ENCODE data around the gene TP53I3.

TP53I3 gene

DNA sequence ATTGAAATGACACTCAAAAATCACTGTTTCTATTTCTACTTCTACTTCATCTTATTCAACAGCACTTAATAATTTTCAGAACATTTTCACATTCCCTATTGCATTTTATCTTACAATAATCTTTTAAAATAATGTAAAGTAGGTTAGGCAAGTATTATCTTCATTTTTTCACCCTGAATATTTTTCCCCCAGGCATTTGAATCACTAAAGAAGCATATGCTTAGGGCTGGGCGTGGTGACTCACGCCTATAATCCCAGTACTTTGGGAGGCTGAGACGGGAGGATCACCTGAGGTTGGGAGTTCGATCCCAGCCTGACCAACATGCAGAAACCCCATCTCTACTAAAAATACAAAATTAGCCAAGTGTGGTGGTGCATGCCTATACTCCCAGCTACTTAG is 44.1 kb downstream of the TP53I3 start:
- Histone ChIP-seq H3K9ac (no peak overlapping the region), H3K79me2 (ENCODE audit: insufficient read depth, low read depth) (peaks cover 8% of the 10 kb centered on the region; the same call in 1 of the 2 replicates), H3K36me3 (ENCODE audit: insufficient read depth) (no peaks in the 10 kb centered on the region; the same call in 1 of the 2 replicates), H3K27me3 (ENCODE audit: insufficient read depth, low read depth) (no peaks in the 10 kb centered on the region), H4K20me1 (ENCODE audit: insufficient read depth) (no peaks in the 10 kb centered on the region), H3K4me2 (no peak overlapping the region), H3K4me3 (IDR thresholded peaks at IDR 0.05; ENCODE audit: insufficient read depth, low read depth, low read length) (no peak overlapping the region), H3K4me1 (ENCODE audit: low read depth, poor library complexity, severe bottlenecking) (no peaks in the 10 kb centered on the region), H2AFZ (ENCODE audit: low read depth) (no peak overlapping the region), H3K27ac (no peak overlapping the region)
- TF ChIP-seq, protein P1, sequence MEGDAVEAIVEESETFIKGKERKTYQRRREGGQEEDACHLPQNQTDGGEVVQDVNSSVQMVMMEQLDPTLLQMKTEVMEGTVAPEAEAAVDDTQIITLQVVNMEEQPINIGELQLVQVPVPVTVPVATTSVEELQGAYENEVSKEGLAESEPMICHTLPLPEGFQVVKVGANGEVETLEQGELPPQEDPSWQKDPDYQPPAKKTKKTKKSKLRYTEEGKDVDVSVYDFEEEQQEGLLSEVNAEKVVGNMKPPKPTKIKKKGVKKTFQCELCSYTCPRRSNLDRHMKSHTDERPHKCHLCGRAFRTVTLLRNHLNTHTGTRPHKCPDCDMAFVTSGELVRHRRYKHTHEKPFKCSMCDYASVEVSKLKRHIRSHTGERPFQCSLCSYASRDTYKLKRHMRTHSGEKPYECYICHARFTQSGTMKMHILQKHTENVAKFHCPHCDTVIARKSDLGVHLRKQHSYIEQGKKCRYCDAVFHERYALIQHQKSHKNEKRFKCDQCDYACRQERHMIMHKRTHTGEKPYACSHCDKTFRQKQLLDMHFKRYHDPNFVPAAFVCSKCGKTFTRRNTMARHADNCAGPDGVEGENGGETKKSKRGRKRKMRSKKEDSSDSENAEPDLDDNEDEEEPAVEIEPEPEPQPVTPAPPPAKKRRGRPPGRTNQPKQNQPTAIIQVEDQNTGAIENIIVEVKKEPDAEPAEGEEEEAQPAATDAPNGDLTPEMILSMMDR (conservative IDR thresholded peaks at IDR 0.05; ENCODE audit: low read depth, low read length): no peak

GRCh38 chr2:24038786-24039499 is 45.7 kb downstream of the TP53I3 start:
- H3K4me3 ChIP-seq (IDR thresholded peaks at IDR 0.05; ENCODE audit: insufficient read depth, low read depth, low read length): no peak overlapping the region
- no peak overlapping the region for H3K9ac ChIP-seq
- H3K4me2 ChIP-seq: no peak overlapping the region
- H4K20me1 ChIP-seq (ENCODE audit: insufficient read depth): no peaks in the 10 kb centered on the region
- peaks cover 8% of the 10 kb centered on the region; the same call in 1 of the 2 replicates for H3K79me2 ChIP-seq (ENCODE audit: insufficient read depth, low read depth)
- TF ChIP-seq, protein P1 (conservative IDR thresholded peaks at IDR 0.05; ENCODE audit: low read depth, low read length): no peak
- no peak overlapping the region for H3K27ac ChIP-seq
- no peaks in the 10 kb centered on the region; the same call in 1 of the 2 replicates for H3K36me3 ChIP-seq (ENCODE audit: insufficient read depth)
- no peaks in the 10 kb centered on the region for H3K4me1 ChIP-seq (ENCODE audit: low read depth, poor library complexity, severe bottlenecking)
- no peak overlapping the region for H2AFZ ChIP-seq (ENCODE audit: low read depth)
- no peaks in the 10 kb centered on the region for H3K27me3 ChIP-seq (ENCODE audit: insufficient read depth, low read depth)

Measured in KMS-11 (cell line).